ENCODE measurements around the gene GORAB. TPM values are rescaled to one million over a fixed set of nuclear protein-coding genes. Genes with fewer than 3 reads are reported as not detected.

GORAB gene
- total and polyA plus RNA-seq, 2 donors (not counting 3 experiments of a cell fraction or from before 2014, with no cell fraction given) = 4.4 to 6.4 TPM

DNA sequence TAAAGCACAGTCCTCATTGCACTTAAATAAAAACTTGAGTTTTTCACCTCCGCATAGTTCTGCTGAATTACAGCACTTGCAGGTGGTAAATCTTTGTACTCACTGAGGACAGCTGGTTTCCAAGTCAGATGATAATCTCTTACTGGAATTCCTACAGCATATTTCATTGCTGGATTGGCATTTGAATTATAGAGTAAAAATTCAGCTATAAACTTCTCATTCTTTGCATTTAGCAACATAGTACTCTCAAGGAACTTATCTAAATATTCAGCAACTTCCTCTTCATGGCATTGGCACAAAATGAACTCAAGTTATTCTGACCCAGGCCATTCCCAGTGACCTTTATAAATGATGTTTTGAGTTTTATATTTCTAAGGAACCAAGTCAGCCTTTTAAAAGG, 23.4 kb downstream of the GORAB start:
- no peak for FAIRE-seq
- no peak overlapping the region for H2AFZ ChIP-seq (ENCODE audit: low read depth, low read length)
- intact Hi-C loops (cut with micrococcal nuclease) = no loop called here
- H3K4me3 ChIP-seq (replicated peaks in 1 of 3; ENCODE audit: insufficient read depth in 1 of 3, low read depth in 1 of 3, low read length in 3 of 3) = no peak overlapping the region
- CTCF ChIA-PET = no interaction called here
- H4K20me1 ChIP-seq (replicated peaks; ENCODE audit: control insufficient read depth, extremely low read depth, insufficient read depth, low read length) = no peaks in the 10 kb centered on the region
- no TSS peak for BruUV-seq (replicated peaks)
- no peaks in the 10 kb centered on the region for H3K79me2 ChIP-seq (ENCODE audit: control insufficient read depth, insufficient read depth, low read length)
- DNase-seq (ENCODE audit: low read depth, low spot score) = peak; percentile 67
- H3K4me1 ChIP-seq (ENCODE audit: control insufficient read depth, extremely low read depth, insufficient read depth, low read length) = no peaks in the 10 kb centered on the region
- dilution Hi-C loops (cut with MboI; ENCODE audit: extremely low pct_ligation_motif_present, low sequenced_read_pairs) = no loop called here
- H3K27me3 ChIP-seq (ENCODE audit: control insufficient read depth in 2 of 2, insufficient read depth in 2 of 2, low read length in 2 of 2) = no peaks in the 10 kb centered on the region
- H3K9me1 ChIP-seq (replicated peaks; ENCODE audit: control insufficient read depth, extremely low read depth, insufficient read depth, low read length) = no peaks in the 10 kb centered on the region
- TF ChIP-seq POLR2AphosphoS5 (IDR thresholded peaks at IDR 0.05; ENCODE audit: insufficient read depth, low read depth, low read length) (no peak), POLR2A (IDR thresholded peaks at IDR 0.05; ENCODE audit: low read depth, low read length) (no peak), EZH2 (IDR thresholded peaks at IDR 0.05; ENCODE audit: borderline replicate concordance, low read depth, low read length, severe bottlenecking) (no peak), GATA2 (IDR thresholded peaks at IDR 0.05; ENCODE audit: insufficient read depth, insufficient read length, low read depth, low read length) (no peak), MYC (IDR thresholded peaks at IDR 0.05; ENCODE audit: low read depth, low read length) (no peak), JUN (IDR thresholded peaks at IDR 0.05; ENCODE audit: borderline replicate concordance, insufficient read depth, insufficient read length, low read depth) (no peak), FOS (IDR thresholded peaks at IDR 0.05; ENCODE audit: borderline replicate concordance, insufficient read depth, low read length) (no peak)
- TF ChIP-seq, protein P1, sequence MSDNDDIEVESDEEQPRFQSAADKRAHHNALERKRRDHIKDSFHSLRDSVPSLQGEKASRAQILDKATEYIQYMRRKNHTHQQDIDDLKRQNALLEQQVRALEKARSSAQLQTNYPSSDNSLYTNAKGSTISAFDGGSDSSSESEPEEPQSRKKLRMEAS (IDR thresholded peaks at IDR 0.05; ENCODE audit: insufficient read depth, insufficient read length) = no peak
- TF ChIP-seq, protein P2, sequence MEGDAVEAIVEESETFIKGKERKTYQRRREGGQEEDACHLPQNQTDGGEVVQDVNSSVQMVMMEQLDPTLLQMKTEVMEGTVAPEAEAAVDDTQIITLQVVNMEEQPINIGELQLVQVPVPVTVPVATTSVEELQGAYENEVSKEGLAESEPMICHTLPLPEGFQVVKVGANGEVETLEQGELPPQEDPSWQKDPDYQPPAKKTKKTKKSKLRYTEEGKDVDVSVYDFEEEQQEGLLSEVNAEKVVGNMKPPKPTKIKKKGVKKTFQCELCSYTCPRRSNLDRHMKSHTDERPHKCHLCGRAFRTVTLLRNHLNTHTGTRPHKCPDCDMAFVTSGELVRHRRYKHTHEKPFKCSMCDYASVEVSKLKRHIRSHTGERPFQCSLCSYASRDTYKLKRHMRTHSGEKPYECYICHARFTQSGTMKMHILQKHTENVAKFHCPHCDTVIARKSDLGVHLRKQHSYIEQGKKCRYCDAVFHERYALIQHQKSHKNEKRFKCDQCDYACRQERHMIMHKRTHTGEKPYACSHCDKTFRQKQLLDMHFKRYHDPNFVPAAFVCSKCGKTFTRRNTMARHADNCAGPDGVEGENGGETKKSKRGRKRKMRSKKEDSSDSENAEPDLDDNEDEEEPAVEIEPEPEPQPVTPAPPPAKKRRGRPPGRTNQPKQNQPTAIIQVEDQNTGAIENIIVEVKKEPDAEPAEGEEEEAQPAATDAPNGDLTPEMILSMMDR (IDR thresholded peaks at IDR 0.05; ENCODE audit: extremely low read depth in 1 of 2, insufficient read depth in 1 of 2, low read depth in 1 of 2, low read length in 2 of 2) = no peak
- no peaks in the 10 kb centered on the region for H3K9me3 ChIP-seq (replicated peaks; ENCODE audit: control insufficient read depth, insufficient read depth, low read length)
- no peak overlapping the region for H3K9ac ChIP-seq (replicated peaks; ENCODE audit: extremely low read depth, insufficient read depth, low read length)
- H3K4me2 ChIP-seq (ENCODE audit: insufficient read depth, low read length) = no peak overlapping the region
- H3K27ac ChIP-seq (ENCODE audit: insufficient read depth, low read depth, low read length) = no peak overlapping the region
- POLR2A ChIA-PET = no interaction called here
- peaks cover 4 to 11% of the 10 kb centered on the region in 2 experiments for H3K36me3 ChIP-seq (ENCODE audit: control insufficient read depth in 2 of 2, extremely low read depth in 1 of 2, insufficient read depth in 2 of 2, low read length in 2 of 2)

Measured in endothelial cell of umbilical vein (primary cell).